ENCODE measurements around the gene DTD1.
"Not testable (repeated sequence)": the region's sequence is repeated elsewhere in the genome, so short reads cannot be mapped to it uniquely, and the experiment has no call there.

DTD1 gene

DNA sequence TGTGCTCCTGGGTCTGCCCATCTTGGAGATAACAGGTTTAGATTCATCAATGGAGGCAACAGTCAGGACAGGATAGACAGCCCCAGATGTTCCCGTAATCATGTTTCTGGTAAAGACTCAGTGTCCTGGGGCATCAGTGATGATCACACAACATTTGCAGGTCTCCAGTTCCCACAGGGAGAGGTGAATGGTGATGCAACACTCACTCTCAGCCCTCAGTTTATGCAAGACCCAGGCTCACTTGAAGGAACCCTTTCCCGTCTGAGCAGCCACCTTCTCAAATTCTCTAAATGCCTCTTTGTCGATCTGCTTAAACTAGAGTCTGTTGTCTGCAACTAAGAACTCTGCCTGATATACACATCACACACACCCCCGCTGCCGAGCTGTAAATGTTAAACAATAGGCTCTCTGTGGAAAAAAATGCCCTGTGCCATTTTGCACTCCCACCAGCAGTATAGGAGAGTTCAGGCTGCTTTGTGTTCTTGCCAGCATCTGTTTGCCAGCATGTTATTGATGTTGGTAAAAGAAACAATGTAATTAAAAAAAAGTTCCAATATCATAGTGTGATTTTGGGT is 195.6 kb downstream of the DTD1 start:
- H3K4me1 ChIP-seq (ENCODE audit: control insufficient read depth, low read length) = no peaks in the 10 kb centered on the region
- H3K27me3 ChIP-seq (ENCODE audit: control insufficient read depth, low read length) = no peaks in the 10 kb centered on the region; the same call in 1 of the 2 replicates
- no peak overlapping the region for H3K4me3 ChIP-seq (ENCODE audit: low read length)
- H3F3A ChIP-seq (ENCODE audit: control insufficient read depth, insufficient read depth) = no peaks in the 10 kb centered on the region
- no peaks in the 10 kb centered on the region for H3K36me3 ChIP-seq (ENCODE audit: control insufficient read depth, low read length)
- H3K9me2 ChIP-seq (replicated peaks; ENCODE audit: control insufficient read depth, low read length) = no peaks in the 10 kb centered on the region
- no peak overlapping the region for H3K4me2 ChIP-seq (ENCODE audit: low read length)
- no peaks in the 10 kb centered on the region for H3K79me2 ChIP-seq (ENCODE audit: control insufficient read depth, low read length)
- no peaks in the 10 kb centered on the region for H4K20me1 ChIP-seq (ENCODE audit: control insufficient read depth, insufficient read depth, low read depth, low read length)
- no peak overlapping the region for H3K27ac ChIP-seq (ENCODE audit: low read depth, low read length)
- H3K9me3 ChIP-seq (ENCODE audit: control insufficient read depth, insufficient read depth, low read length) = no peaks in the 10 kb centered on the region
- TF ChIP-seq EZH2phosphoT487 (IDR thresholded peaks at IDR 0.05; ENCODE audit: borderline replicate concordance, low read length) (no peak), CTCF (IDR thresholded peaks at IDR 0.05; ENCODE audit: low read depth, low read length, poor library complexity, severe bottlenecking) (no peak)

DNA sequence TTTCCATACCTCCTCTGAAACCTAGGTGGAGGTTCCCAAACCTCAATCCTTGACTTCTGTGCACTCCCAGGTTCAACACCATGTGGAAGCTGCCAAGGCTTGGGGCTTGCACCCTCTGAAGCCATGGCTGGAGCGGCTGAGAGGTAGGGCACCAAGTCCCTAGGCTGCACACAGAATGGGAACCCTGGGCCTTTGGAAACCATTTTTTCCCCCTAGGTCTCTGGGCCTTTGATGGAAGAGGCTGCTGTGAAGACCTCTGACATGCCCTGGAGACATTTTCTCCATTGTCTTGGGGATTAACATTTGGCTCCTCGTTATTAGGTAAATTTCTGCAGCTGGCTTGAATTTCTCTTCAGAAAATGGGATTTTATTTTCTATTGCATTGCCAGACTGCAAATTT is 199.2 kb downstream of the DTD1 start:
- H4K20me1 ChIP-seq (ENCODE audit: control insufficient read depth, insufficient read depth, low read depth, low read length); H3K4me3 ChIP-seq (ENCODE audit: low read length); H3F3A ChIP-seq (ENCODE audit: control insufficient read depth, insufficient read depth); H3K9me2 ChIP-seq (replicated peaks; ENCODE audit: control insufficient read depth, low read length); H3K4me2 ChIP-seq (ENCODE audit: low read length); H3K79me2 ChIP-seq (ENCODE audit: control insufficient read depth, low read length); H3K27me3 ChIP-seq (ENCODE audit: control insufficient read depth, low read length); H3K4me1 ChIP-seq (ENCODE audit: control insufficient read depth, low read length); H3K27ac ChIP-seq (ENCODE audit: low read depth, low read length); H3K36me3 ChIP-seq (ENCODE audit: control insufficient read depth, low read length); H3K9me3 ChIP-seq (ENCODE audit: control insufficient read depth, insufficient read depth, low read length): not testable (repeated sequence)

DNA sequence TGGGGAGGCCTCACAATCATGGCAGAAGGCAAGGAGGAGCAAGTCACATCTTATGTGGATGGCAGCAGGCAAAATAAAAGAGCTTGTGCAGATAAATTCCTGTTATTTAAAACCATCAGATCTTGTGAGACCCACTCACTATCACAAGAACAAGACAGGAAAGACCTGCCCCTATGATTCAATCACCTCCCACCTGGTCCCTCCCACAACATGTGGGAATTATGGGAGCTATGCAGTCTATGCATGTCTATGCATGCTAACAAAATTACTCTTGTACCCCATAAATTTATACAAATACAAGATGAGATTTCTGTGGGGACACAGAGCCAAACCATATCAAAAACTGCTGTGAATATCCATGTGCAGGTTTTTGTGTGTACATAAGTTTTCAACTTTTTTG is 200.2 kb downstream of the DTD1 start:
- H3K9me3 ChIP-seq (ENCODE audit: control insufficient read depth, insufficient read depth, low read length) = no peaks in the 10 kb centered on the region
- no peaks in the 10 kb centered on the region for H3K4me1 ChIP-seq (ENCODE audit: control insufficient read depth, low read length)
- no peak overlapping the region for H3K4me3 ChIP-seq (ENCODE audit: low read length)
- no peaks in the 10 kb centered on the region for H3F3A ChIP-seq (ENCODE audit: control insufficient read depth, insufficient read depth)
- H3K36me3 ChIP-seq (ENCODE audit: control insufficient read depth, low read length) = no peaks in the 10 kb centered on the region
- H3K9me2 ChIP-seq (replicated peaks; ENCODE audit: control insufficient read depth, low read length) = no peaks in the 10 kb centered on the region
- TF ChIP-seq EZH2phosphoT487 (IDR thresholded peaks at IDR 0.05; ENCODE audit: borderline replicate concordance, low read length) (no peak), CTCF (IDR thresholded peaks at IDR 0.05; ENCODE audit: low read depth, low read length, poor library complexity, severe bottlenecking) (no peak)
- H3K4me2 ChIP-seq (ENCODE audit: low read length) = no peak overlapping the region
- no peaks in the 10 kb centered on the region for H4K20me1 ChIP-seq (ENCODE audit: control insufficient read depth, insufficient read depth, low read depth, low read length)
- no peaks in the 10 kb centered on the region for H3K79me2 ChIP-seq (ENCODE audit: control insufficient read depth, low read length)
- no peaks in the 10 kb centered on the region; the same call in 1 of the 2 replicates for H3K27me3 ChIP-seq (ENCODE audit: control insufficient read depth, low read length)
- no peak overlapping the region for H3K27ac ChIP-seq (ENCODE audit: low read depth, low read length)

GRCh38 chr20:18790787-18791186 is 202.9 kb downstream of the DTD1 start:
- no peaks in the 10 kb centered on the region; the same call in 1 of the 2 replicates for H3K27me3 ChIP-seq (ENCODE audit: control insufficient read depth, low read length)
- no peaks in the 10 kb centered on the region for H3K36me3 ChIP-seq (ENCODE audit: control insufficient read depth, low read length)
- no peak overlapping the region for H3K4me3 ChIP-seq (ENCODE audit: low read length)
- H3K27ac ChIP-seq (ENCODE audit: low read depth, low read length) = no peak overlapping the region
- H4K20me1 ChIP-seq (ENCODE audit: control insufficient read depth, insufficient read depth, low read depth, low read length) = no peaks in the 10 kb centered on the region
- H3K9me2 ChIP-seq (replicated peaks; ENCODE audit: control insufficient read depth, low read length) = no peaks in the 10 kb centered on the region
- no peak overlapping the region for H3K4me2 ChIP-seq (ENCODE audit: low read length)
- H3K79me2 ChIP-seq (ENCODE audit: control insufficient read depth, low read length) = no peaks in the 10 kb centered on the region
- H3F3A ChIP-seq (ENCODE audit: control insufficient read depth, insufficient read depth) = no peaks in the 10 kb centered on the region
- H3K9me3 ChIP-seq (ENCODE audit: control insufficient read depth, insufficient read depth, low read length) = no peaks in the 10 kb centered on the region
- TF ChIP-seq CTCF (IDR thresholded peaks at IDR 0.05; ENCODE audit: low read depth, low read length, poor library complexity, severe bottlenecking) = no peak
- no peak for TF ChIP-seq EZH2phosphoT487 (IDR thresholded peaks at IDR 0.05; ENCODE audit: borderline replicate concordance, low read length)
- H3K4me1 ChIP-seq (ENCODE audit: control insufficient read depth, low read length) = peaks cover 10% of the 10 kb centered on the region

Data from DOHH2 (cell line).